Measurements from ENCODE around the gene GNB4.

GNB4 gene

DNA sequence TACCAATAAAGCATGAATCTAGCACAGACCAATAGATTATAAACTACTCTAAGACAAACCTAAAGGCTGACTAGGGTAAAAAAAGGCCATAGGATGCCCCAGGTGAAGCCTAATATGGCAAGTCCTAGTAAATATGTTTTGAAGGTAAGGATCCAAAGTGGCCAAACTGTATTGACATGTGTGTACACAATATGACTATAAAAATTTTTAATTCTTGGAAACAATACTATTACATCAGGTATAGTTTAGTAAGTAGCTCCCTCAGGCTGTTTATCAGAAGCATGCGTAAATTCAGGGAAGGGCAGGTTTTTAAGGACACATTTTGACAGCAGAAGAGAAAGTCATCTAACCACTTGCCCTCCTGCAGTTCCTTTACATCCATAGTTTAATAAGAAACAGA lies 18.8 kb downstream of the GNB4 start:
- DNase-seq = no peak

DNA sequence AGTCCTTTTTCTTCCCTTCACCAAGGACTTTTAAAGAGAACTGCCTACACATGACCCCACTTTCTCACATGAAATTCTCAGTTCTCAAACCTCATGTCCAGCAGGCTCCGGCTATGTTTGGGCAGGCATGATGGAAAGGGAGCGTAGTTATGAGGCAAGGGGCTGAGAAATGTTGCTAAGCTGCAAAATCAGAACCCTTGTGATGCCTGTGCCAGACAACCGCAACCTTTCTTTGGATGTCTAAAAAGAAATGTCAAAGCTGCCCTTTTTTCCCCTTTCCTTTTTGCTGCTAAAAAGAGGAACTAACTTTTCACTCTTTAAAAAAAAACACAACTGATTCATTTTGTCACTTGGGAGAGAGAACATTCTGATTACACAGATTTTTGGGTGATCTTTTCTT lies 19.2 kb downstream of the GNB4 start:
- peak in 9 of 14 donors; percentile 11 to 58 (median 28) for DNase-seq

DNA sequence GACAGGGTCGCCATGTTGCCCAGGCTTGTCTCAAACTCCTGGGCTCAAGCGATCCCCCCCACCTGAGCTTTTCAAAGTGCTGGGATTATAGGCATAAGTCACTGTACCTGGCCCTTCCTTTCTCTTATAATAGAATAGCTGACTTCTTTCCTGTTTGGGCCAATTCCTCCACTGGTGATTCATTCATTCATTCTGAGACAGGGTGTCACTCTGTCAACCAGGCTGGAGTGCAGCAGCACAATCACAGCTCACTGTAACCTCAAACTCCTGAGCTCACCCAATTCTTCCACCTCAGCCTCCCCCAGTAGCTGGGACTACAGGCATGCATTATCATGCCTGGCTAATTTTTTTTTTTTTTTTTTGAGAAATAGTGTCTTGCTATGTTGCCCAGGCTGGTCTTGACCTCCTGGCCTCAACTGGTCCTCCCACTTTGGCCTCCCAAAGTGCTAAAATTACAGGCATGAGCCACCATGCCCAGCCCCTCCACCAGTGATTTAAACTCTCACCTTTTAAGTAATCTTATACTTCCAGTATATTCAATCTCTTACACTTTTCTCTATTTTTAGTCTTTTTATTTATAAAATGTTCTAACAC lies 20.9 kb downstream of the GNB4 start:
- no peak for DNase-seq

DNA sequence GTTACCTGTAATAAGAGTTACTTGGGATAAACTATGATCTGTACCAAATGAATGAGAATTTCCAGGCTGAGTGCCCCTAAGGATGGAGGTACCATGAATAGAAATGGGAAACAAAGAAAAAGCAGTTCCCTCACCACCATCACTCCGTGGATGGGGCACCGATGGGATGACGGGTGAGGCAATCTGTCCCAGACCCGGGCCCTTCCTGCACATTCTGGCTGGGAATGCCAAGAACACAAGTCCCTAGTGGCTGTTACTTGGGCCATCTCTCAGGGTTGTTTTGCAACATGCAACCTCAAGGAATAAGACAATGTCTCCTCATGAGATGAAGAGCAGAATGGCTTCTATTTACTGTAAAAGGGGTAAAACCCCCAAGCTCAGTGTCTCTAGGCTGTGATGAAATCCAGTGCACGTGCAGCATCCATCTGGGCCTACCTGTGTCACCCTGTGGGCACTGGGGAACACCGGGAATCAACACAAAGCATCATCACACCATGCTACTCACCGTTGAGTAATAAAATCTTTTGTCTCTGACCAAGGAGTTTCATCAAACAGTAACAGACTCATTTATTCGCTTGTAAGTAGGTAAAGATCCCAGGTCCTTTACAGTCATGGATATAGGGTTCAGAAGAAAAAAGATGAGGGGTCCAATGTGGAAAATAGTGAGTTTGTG lies 22.3 kb downstream of the GNB4 start:
- no peak for DNase-seq

DNA sequence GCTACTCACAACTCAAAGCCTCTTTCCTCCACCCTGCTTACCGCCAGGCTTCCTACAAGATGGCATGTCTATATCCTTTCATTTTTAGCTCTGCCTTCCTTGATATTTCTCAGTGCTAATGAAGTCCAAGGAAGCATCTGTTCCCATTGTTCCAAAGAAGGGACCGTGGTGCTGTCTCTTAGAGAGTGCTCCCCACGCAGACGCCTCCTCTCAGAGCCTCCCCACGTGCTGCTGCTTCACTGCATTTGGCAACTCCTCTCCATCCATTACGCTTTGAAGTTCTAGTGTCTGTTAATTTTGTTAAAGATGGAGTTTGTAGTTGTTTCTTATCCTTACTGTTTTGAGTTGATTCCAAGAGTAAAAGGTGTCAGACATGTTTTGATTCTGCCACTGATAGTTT lies 26.2 kb downstream of the GNB4 start:
- DNase-seq = no peak

DNA sequence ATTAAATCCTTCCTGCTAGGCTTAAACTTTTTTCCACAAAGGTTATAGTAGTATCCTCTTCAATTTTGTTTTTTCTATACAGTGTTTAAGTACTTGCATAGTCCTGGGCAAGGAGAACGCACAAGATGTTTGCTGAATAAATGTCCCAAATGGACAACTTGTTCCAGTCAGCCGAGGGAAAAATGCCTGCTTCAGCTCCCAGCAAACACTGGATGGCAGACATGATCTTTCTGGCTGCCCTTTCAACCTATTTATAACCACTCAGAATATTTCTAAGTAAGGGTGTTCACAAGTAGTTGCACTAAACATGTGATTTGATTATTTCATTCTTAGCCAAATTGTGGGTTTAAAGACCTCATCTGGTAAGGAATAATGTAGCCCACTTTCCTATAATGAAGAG lies 29.8 kb downstream of the GNB4 start:
- peak in 3 of 14 donors; percentile 22 to 26 (median 25) for DNase-seq

DNA sequence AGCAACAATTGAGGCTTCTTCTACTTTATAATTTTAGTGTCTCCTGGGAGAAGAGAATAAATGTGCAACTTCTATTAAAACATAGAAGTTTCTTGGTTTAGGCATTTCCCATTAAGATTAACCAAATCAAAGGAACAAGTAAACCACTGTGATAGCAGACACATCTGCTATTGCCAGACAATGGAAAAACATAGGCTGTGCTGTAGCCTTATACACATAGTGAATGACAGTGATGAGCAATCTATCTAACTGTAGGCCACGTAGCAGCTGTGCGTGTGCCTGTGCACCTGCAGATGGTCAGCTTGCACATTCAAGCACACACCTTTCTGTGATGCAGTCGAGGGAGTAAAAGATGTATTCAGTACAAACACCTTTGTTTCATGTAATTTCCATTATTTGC lies 32.7 kb downstream of the GNB4 start:
- no peak for DNase-seq

DNA sequence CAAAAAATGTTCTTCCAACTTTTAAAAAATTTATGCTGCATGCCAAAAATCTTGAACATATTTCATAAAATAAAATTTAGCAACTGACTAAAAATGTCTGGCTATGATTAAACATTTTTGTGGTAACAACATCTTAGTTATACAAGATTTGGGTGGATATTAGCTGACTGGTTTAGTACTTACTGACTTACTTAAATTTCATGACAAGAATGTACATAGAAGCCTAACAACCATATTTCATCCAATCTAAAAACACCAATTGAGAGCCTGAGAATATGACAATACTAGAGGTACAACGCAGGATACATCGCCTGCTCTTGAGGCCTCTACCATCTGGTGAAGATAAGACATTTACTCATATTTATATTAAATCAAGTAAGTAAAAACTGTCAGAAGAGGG lies 34.6 kb downstream of the GNB4 start:
- no peak for DNase-seq

DNA sequence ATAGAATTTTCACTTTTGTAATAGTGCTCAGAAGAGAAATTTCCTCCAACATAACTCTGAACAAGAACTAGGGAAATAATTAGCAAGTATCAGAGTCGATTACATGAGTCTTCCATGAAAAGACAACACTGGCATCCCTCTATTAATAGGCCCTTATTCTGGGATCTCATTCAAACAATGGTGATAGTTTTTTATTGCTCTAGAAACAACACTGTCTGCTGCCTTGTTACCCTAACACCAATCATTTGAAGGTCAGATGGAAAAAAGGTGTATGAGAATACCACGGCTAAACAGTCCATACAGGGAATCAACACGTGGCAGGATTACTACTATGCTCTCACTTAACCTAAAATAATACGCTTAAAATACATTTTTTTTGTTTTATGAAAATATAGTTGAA lies 35.9 kb downstream of the GNB4 start:
- no peak for DNase-seq

DNA sequence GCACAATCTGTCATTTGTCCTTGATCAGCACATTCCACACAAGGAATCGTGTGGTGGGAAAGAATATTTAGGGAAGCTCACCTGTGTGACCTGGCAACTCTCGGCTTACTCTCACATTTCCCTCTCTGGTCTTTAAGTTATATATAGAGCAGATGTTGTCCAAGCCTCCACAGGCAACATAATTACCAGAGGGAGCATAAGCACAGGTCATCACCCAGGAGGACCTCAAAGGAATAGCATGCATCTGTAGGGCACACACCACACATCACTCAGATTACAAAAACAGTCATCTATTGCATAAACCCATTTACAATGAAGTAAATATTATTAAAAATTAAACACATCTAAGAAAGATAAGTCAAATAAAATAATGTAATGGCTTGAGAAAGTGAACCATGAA lies 36.5 kb downstream of the GNB4 start:
- DNase-seq = no peak

DNA sequence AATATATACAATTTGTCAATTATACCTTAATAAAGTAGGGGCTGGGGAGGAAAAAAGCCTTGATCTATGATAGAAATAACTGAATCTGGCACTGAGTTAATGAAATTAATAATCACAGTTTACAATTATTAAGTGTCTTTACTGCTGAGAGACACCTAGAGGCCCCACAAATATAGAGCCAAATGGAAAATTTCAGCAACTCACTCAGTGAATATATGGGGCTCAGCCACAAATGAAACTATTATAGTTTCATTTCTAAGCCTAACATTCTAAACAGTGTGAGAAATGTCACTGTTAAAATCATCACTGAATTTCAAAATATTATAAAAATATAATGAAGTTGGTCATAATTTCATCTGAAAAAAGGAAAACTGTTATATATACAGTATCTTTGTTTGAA lies 40.3 kb downstream of the GNB4 start:
- no peak for DNase-seq

DNA sequence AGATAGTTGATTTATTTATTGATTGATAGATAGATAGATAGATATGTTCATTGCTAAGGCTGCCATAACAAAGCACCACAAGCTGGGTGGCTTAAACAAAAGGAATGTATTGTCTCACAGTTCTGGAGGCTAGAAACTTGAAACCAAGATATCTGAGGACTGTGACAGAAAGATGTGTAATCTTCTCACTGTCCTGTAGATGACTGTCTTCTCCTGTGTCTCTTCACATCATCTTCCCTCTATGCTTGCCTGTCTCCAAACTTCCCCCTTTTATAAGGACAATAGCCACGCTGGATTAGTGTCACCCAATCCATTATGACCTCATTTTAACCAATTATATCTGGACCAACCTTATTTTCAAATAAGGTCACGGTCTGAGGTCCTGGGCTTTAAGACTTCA lies 40.9 kb downstream of the GNB4 start:
- no peak for DNase-seq

DNA sequence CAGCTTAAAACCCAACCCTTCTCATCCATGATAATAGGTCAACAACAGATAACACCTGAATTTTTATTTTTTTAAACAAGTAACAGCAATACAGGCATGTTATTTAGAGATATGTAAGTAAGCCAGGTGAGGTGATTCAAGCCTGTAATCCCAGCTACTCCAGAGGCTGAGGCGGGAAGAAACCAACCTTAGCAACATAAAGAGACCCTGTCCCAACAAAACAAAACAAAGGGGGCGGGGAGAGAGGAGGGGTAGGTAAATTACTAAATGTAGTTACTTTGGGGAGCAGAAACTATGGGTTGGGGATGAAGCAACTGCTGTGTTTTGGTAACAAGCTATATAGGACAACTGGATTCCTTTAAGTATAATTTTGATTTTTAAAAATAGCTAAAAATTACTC lies 47.0 kb downstream of the GNB4 start:
- no peak for DNase-seq

DNA sequence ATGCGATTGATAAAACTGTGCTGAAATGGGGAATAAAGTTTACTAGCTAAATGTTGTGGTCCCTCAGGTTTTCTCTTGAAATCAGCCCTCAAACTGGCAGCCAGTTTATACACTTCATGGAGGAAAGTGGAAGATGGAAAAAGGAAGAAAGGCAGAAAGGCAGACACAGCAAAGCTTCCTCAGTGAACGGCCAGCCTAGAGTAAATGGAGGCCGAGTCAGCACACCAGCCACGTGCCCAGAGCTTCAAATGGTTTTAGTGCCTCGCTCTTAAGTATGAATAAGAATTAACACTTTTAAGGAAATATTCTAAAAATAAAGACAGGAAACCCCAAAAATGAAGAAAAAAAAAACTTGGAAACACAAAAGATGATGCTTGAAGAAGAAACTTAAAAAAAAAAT lies 48.3 kb downstream of the GNB4 start:
- no peak for DNase-seq

DNA sequence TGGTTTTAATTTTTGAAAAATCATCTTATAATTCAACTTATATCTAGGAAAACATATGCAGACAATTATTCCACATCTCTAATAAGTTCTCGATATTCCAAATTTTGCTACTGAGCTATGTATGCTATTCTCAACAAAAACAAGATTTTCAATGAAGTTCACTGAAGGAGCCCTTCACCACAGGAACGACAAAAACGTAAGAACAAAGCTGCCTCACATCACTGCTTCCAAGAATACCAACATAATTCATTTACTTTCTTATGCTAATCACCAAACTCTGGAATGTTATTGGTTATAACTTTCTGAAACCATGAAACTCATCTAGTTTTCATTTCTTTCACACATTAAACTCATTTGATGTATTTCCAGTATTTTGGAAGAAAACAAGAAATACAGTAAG lies 49.7 kb downstream of the GNB4 start:
- no peak for DNase-seq

DNA sequence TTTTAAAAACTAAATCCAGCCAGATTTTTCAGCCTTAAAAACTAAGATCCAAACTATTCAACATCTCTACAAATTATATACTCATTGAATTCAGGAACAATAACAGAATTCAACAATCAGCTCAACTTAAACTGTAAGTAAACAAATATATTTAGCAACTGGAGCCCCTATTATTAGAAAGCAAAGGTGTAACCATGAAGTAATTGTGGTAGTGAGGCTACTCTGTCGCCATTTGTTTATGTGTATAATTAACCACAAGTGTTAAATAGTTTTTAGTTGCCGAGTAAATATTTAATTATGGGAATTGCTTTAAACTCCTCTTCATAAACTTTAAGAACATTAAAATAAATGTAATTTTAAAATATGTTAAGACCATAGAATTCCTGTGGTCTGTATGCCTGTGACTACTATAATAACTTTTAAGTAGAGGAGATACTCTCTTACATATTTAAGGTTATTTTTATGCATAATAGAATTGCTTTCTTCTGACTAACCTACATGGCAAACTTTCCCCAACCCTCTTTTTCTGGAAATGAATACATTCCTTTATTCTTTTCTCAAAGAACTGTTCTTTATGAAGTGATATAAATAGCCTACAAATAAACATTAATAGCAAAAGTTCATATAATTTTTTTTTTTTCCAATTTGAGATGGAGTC lies 52.6 kb downstream of the GNB4 start:
- DNase-seq = no peak

DNA sequence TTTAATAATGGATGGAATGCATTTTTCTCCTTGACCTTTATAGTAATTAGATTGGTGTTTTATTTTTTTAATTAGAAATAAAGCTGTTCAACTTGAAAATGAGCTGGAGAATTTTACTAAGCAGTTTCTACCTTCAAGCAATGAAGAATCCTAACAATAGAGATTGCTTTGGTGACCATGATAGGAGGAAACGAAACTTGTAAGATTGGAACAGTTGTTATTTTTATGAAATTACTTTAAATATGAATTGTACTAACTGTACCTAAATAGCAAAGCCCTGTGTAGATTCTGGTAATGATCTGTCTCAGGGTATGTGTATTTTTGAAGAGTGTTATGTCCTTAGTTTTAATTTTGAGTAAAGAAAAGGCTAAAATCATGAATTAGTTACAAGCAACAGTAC lies 59.4 kb downstream of the GNB4 start:
- DNase-seq = no peak

DNA sequence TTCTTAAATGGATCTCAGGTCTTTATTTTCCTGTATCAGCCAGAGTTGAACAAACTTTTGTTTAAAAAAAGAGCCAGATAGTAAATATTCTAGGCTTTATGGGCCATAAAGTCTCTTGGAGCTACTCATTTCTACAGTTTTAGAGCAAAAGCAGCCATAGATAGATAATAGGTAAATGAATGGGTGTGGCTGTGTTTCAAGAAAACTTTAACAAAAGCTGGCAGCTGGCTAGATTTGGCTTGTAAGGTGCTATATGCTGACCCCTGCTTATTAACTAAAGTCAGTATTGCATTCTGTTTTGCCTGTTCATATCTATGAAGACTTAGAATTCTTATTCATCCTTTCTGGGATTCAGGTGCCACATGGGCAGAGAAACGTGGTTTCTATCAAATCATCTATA lies 74.8 kb downstream of the GNB4 start:
- DNase-seq = no peak

DNA sequence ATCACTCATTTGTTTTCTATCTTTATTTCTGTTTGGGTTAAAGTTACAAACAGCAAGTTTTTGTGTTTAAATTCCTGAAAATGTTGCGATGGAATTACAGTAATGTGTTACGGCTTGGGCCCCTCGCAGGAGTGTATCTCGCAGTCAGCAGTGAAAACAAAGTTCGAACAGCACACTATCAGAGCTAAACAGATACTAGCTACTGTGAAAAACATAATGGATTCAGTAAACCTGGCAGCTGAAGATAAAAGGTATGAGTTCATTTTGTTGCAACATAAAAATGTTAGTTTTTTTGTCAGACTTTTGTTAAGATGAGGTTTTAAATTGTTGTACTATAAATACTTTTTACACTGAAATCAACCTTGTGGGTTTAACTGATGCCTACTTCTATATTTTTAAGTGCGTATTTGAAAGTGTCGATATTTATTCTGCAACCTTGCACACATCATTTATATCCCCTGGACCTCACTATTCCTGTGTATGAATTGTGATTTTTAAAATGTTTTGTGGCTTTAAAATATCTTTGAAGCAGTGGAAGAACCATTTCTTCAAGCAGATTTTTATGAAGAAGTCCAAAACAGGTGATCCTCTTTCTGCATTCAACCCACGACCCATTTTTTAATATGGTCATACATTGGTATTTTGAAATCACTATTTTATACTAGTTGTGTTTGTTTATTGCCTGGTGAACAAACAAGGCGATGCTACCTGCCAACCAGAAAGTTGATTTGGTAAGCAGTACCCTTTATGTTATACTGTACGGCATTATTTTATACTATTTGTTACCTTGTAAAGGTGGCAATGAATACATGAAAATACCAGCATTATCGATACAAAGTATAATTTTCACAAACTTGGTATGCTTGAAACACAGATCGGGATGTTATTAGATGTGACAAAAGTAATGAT lies 75.9 kb downstream of the GNB4 start:
- DNase-seq = no peak

DNA sequence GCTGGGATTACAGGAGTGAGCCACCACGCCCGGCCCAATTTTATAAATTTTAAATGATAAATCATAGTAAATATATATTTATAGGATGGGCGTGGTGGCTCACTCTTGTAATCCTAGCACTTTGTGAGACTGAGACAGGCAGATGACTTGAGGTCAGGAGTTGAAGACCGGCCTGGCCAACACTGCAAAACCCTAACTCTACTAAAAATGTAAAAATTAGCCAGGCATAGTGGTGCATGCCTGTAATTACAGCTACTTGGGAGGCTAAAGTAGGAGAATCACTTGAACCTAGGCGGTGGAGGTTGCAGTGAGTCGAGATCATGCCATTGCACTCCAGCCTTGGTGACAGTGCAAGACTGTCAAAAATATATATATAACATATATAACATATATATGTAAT lies 77.3 kb downstream of the GNB4 start:
- no peak for DNase-seq

DNA sequence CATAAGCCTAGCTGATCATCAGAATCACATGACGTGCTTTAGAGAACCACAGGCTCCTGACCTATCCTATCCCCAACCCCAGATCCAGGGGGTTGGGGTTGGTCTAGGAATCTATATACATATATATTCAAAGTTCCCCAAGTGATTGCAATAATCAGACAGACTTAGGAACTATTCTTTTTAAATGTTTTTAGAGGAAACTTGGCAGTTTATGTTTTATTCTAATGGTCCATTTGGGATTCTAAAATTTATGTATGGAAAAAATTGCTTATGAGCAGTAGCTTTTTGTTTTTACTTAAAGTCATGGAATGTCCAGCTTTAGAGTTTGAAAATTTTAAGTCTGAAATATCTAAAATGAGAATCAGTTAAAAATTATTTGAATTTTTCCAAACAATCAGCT lies 81.6 kb downstream of the GNB4 start:
- no peak for DNase-seq

DNA sequence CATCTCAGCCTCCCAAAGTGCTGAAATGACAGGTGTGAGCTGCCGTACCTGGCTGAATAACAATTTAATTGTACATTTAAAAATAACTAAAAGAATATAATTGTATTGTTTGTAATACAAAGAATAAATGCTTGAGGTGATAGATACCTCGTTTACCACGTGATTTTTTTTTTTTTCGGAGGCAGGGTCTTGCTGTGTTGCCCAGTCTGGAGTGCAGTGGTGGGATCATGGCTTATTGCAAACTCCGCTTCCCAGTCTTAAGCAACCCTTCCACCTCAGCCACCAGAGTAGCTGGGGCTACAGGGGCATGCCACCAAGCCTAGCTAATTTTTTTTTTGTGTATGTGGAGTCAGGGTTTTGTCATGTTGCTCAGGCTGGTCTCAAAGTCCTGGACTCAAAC lies 87.9 kb downstream of the GNB4 start:
- DNase-seq = no peak

DNA sequence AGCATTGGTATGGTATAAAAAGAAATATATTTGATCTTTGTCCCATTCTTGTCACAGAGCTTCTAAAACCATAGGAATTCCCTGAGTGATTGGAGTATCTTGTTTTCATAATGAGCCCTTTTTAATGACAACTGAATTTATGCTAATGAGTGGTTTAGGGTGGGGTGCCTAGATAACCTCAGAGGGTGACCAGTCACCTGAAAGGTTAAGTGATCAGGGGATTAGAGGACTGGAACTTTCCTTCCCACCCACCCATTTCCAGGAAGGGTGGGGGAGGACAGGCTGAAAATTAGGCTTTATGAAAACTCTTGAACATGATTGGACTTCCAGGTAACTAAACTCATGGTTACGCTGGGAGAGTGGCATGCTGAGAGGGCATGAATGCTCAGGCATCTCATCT lies 95.3 kb downstream of the GNB4 start:
- no peak for DNase-seq

All from C1 segment of cervical spinal cord (tissue), 14 donors.